WTC11 (cell line): ENCODE data around the gene C2CD2. TPM values are rescaled to one million over a fixed set of nuclear protein-coding genes. Genes with fewer than 3 reads are reported as not detected.

ENCODE experiments used
- ATAC-seq: fragments of 200-7000 bp; cut with Tn5 transposase; 2 replicates; pipeline ENCODE4 v1.10.0; 2021; ENCODE audit warnings: mild to moderate bottlenecking, moderate library complexity
- CTCF ChIA-PET: fragments of 300-600 bp; sonication (Branson Sonifier 250); formaldehyde crosslinking; loops from one replicate; lab custom pipeline; 2021; ENCODE audit warnings: antibody characterized with exemption; lab: Charles Lee
- POLR2A ChIA-PET: fragments of 350-600 bp; sonication (Branson Sonifier 250); formaldehyde crosslinking; loops from one replicate; lab custom pipeline; 2021; ENCODE audit warnings: antibody characterized with exemption; lab: Charles Lee
- DNase-seq: peaks from one replicate; pipeline ENCODE4 v3.0.0; 2021; ENCODE audit warnings: low spot score
- H3K27ac Mint-ChIP-seq: 2 replicates; pipeline ENCODE4 v1.8.0; 2021; ENCODE audit warnings: mixed read lengths
- H3K27me3 Mint-ChIP-seq: 2 replicates; pipeline ENCODE4 v1.8.0; 2021; ENCODE audit warnings: low read depth, mild to moderate bottlenecking, moderate library complexity, mixed read lengths
- H3K36me3 Mint-ChIP-seq: 2 replicates; pipeline ENCODE4 v1.8.0; 2021; ENCODE audit warnings: mixed read lengths
- H3K4me1 Mint-ChIP-seq: 2 replicates; pipeline ENCODE4 v1.8.0; 2022; ENCODE audit warnings: mixed read lengths
- H3K4me3 Mint-ChIP-seq: 2 replicates; pipeline ENCODE4 v1.8.0; 2021; ENCODE audit warnings: mild to moderate bottlenecking, moderate library complexity, mixed read lengths
- H3K9me3 Mint-ChIP-seq: 2 replicates; pipeline ENCODE4 v1.8.0; 2021; ENCODE audit warnings: mixed read lengths
- ATF1 ChIP-seq: sonication (generic); formaldehyde crosslinking; IDR thresholded peaks from 2 replicates; pipeline ENCODE4 v1.8.1; 2023; ENCODE audit warnings: mild to moderate bottlenecking, moderate library complexity, missing genetic modification reagents
- CBFB ChIP-seq: sonication (generic); formaldehyde crosslinking; IDR thresholded peaks from 2 replicates; pipeline ENCODE4 v1.8.1; 2022; ENCODE audit warnings: mild to moderate bottlenecking, low read depth, missing genetic modification reagents
- E2F1 ChIP-seq: sonication (generic); formaldehyde crosslinking; IDR thresholded peaks from 2 replicates; pipeline ENCODE4 v1.8.0; 2022; ENCODE audit warnings: mild to moderate bottlenecking, missing genetic modification reagents
- EMX1 ChIP-seq: fragments of 250-450 bp; sonication (Bioruptor Pico); IDR thresholded peaks from 2 replicates; pipeline ENCODE4 v1.8.0; 2021; ENCODE audit warnings: mild to moderate bottlenecking
- ETV6 ChIP-seq: sonication (generic); formaldehyde crosslinking; IDR thresholded peaks from 2 replicates; pipeline ENCODE4 v1.8.1; 2022; ENCODE audit warnings: mild to moderate bottlenecking, missing genetic modification reagents
- FOXP1 ChIP-seq: sonication (generic); formaldehyde crosslinking; IDR thresholded peaks from 2 replicates; pipeline ENCODE4 v1.8.0; 2022; ENCODE audit warnings: missing genetic modification reagents, mild to moderate bottlenecking, moderate library complexity, borderline replicate concordance
- GRHL2 ChIP-seq: fragments of 250-450 bp; sonication (Bioruptor Pico); IDR thresholded peaks from 2 replicates; pipeline ENCODE4 v1.8.0; 2022; ENCODE audit warnings: mild to moderate bottlenecking, moderate library complexity; ENCODE audit not compliant: insufficient replicate concordance, severe bottlenecking
- JAZF1 ChIP-seq: fragments of 250-450 bp; sonication (Bioruptor Pico); IDR thresholded peaks from 2 replicates; pipeline ENCODE4 v1.9.0; 2021; ENCODE audit warnings: moderate library complexity, mild to moderate bottlenecking, inconsistent platforms
- MAX ChIP-seq: sonication (generic); formaldehyde crosslinking; IDR thresholded peaks from 2 replicates; pipeline ENCODE4 v1.8.0; 2022; ENCODE audit warnings: mild to moderate bottlenecking, missing genetic modification reagents
- MLX ChIP-seq: sonication (generic); formaldehyde crosslinking; IDR thresholded peaks from 2 replicates; pipeline ENCODE4 v1.8.1; 2023; ENCODE audit warnings: mild to moderate bottlenecking, missing genetic modification reagents, moderate library complexity
- MYBL2 ChIP-seq: sonication (generic); formaldehyde crosslinking; IDR thresholded peaks from 2 replicates; pipeline ENCODE4 v1.8.1; 2023; ENCODE audit warnings: mild to moderate bottlenecking, moderate library complexity, missing genetic modification reagents
- NFE2L1 ChIP-seq: sonication (generic); formaldehyde crosslinking; IDR thresholded peaks from 2 replicates; pipeline ENCODE4 v1.8.1; 2023; ENCODE audit warnings: missing genetic modification reagents
- NFYB ChIP-seq: sonication (generic); formaldehyde crosslinking; conservative IDR thresholded peaks from 2 replicates; pipeline ENCODE4 v1.8.0; 2022; ENCODE audit warnings: low read depth, missing genetic modification reagents
- NR1H2 ChIP-seq: sonication (generic); formaldehyde crosslinking; IDR thresholded peaks from 2 replicates; pipeline ENCODE4 v1.9.0; 2021; ENCODE audit warnings: mild to moderate bottlenecking, moderate library complexity, missing genetic modification reagents
- NR2C2 ChIP-seq: sonication (generic); formaldehyde crosslinking; IDR thresholded peaks from 2 replicates; pipeline ENCODE4 v1.8.0; 2022; ENCODE audit warnings: mild to moderate bottlenecking, missing genetic modification reagents
- NR3C1 ChIP-seq: sonication (generic); formaldehyde crosslinking; conservative IDR thresholded peaks from 2 replicates; pipeline ENCODE4 v1.8.1; 2023; ENCODE audit warnings: low read depth, mild to moderate bottlenecking, missing genetic modification reagents
- PREB ChIP-seq: sonication (generic); formaldehyde crosslinking; IDR thresholded peaks from 2 replicates; pipeline ENCODE4 v1.8.1; 2022; ENCODE audit warnings: mild to moderate bottlenecking, missing genetic modification reagents, moderate library complexity, borderline replicate concordance
- RELA ChIP-seq: sonication (generic); formaldehyde crosslinking; IDR thresholded peaks from 2 replicates; pipeline ENCODE4 v1.8.1; 2022; ENCODE audit warnings: missing genetic modification reagents, mild to moderate bottlenecking, borderline replicate concordance
- RORB ChIP-seq: fragments of 250-450 bp; sonication (Bioruptor Pico); IDR thresholded peaks from 2 replicates; pipeline ENCODE4 v1.9.0; 2021; ENCODE audit warnings: mild to moderate bottlenecking
- SMAD3 ChIP-seq: sonication (generic); formaldehyde crosslinking; IDR thresholded peaks from 2 replicates; pipeline ENCODE4 v1.8.0; 2022; ENCODE audit warnings: missing genetic modification reagents, mild to moderate bottlenecking, borderline replicate concordance
- SMAD4 ChIP-seq: sonication (generic); formaldehyde crosslinking; IDR thresholded peaks from 2 replicates; pipeline ENCODE4 v1.8.0; 2022; ENCODE audit warnings: mild to moderate bottlenecking, missing genetic modification reagents
- SP1 ChIP-seq: sonication (generic); formaldehyde crosslinking; conservative IDR thresholded peaks from 2 replicates; pipeline ENCODE4 v1.8.1; 2022; ENCODE audit warnings: missing genetic modification reagents
- TEAD1 ChIP-seq: sonication (generic); formaldehyde crosslinking; IDR thresholded peaks from 2 replicates; pipeline ENCODE4 v1.8.0; 2022; ENCODE audit warnings: mild to moderate bottlenecking, missing genetic modification reagents
- TP53 ChIP-seq: sonication (generic); formaldehyde crosslinking; IDR thresholded peaks from 2 replicates; pipeline ENCODE4 v1.8.1; 2023; ENCODE audit warnings: mild to moderate bottlenecking, missing genetic modification reagents
- USF1 ChIP-seq: sonication (generic); formaldehyde crosslinking; IDR thresholded peaks from 2 replicates; pipeline ENCODE4 v1.8.0; 2022; ENCODE audit warnings: mild to moderate bottlenecking, missing genetic modification reagents
- ZNF317 ChIP-seq: sonication (generic); formaldehyde crosslinking; IDR thresholded peaks from 2 replicates; pipeline ENCODE4 v1.8.1; 2023; ENCODE audit warnings: low read depth, mild to moderate bottlenecking, moderate library complexity, missing genetic modification reagents, borderline replicate concordance
- ZNF425 ChIP-seq: fragments of 250-450 bp; sonication (Bioruptor Pico); conservative IDR thresholded peaks from 2 replicates; pipeline ENCODE4 v1.9.0; 2021; ENCODE audit warnings: mild to moderate bottlenecking
- total RNA-seq: library from RNA; stranded (reverse); gene quantifications from 3 replicates; pipeline ENCODE4 v1.2.3, GENCODE V29; 2021

Gene C2CD2
- total RNA-seq, 1 experiment from 2014 or later = 11.2 TPM

- no peak for ATAC-seq
Measured at GRCh38 chr21:42000908-42001307, 47.1 kb upstream of the C2CD2 start.

GRCh38 chr21:41997657-41998056 lies 43.8 kb upstream of the C2CD2 start:
- TF ChIP-seq TEAD1 (CRISPR knock-in tag) (no peak), CBFB (CRISPR knock-in tag) (no peak), EMX1 (CRISPR knock-in tag) (no peak), SMAD3 (CRISPR knock-in tag) (no peak), ZNF425 (no peak), PREB (CRISPR knock-in tag) (no peak), FOXP1 (CRISPR knock-in tag) (no peak), JAZF1 (CRISPR knock-in tag) (no peak), NFYB (no peak), MAX (CRISPR knock-in tag) (no peak), E2F1 (CRISPR knock-in tag) (no peak), RORB (CRISPR knock-in tag) (no peak), RELA (no peak), MLX (CRISPR knock-in tag) (no peak), NR3C1 (no peak), SMAD4 (CRISPR knock-in tag) (no peak)
- no peak for DNase-seq
- POLR2A ChIA-PET = no interaction called here
- H3K36me3 Mint-ChIP-seq = peaks cover 77% of the 10 kb centered on the region
- no peak overlapping the region for H3K4me3 Mint-ChIP-seq
- H3K27me3 Mint-ChIP-seq = peaks cover 3% of the 10 kb centered on the region; the same call in 1 of the 2 replicates
- H3K4me1 Mint-ChIP-seq = no peaks in the 10 kb centered on the region
- CTCF ChIA-PET = interaction anchor here (0.7 kb wide), 1 partner anchor 119 kb away, joined by 3 read pairs; no protein-coding TSS in a partner anchor
- no peak overlapping the region for H3K27ac Mint-ChIP-seq
- no peak for ATAC-seq
- peaks cover 31% of the 10 kb centered on the region for H3K9me3 Mint-ChIP-seq

More at GRCh38 chr21:42000908-42001307, 47.1 kb upstream of the C2CD2 start:
- TF ChIP-seq USF1 (CRISPR knock-in tag) (no peak), NR2C2 (CRISPR knock-in tag) (no peak), ZNF317 (CRISPR knock-in tag) (no peak), ATF1 (CRISPR knock-in tag) (no peak), TP53 (CRISPR knock-in tag) (no peak), SP1 (CRISPR knock-in tag) (no peak), SMAD3 (CRISPR knock-in tag) (no peak), GRHL2 (CRISPR knock-in tag) (no peak), NFE2L1 (CRISPR knock-in tag) (no peak), MYBL2 (no peak), ETV6 (CRISPR knock-in tag) (no peak), NR1H2 (CRISPR knock-in tag) (no peak)
- Mint-ChIP-seq H3K36me3 (peaks cover 44% of the 10 kb centered on the region), H3K4me1 (peaks cover 2% of the 10 kb centered on the region; the same call in 1 of the 2 replicates), H3K9me3 (peaks cover 21% of the 10 kb centered on the region), H3K27ac (no peak overlapping the region), H3K4me3 (no peak overlapping the region), H3K27me3 (no peaks in the 10 kb centered on the region)
- POLR2A ChIA-PET = no interaction called here
- CTCF ChIA-PET = no interaction called here
- DNase-seq = no peak
